ENCODE results near the gene SIGLEC6. TPM values are rescaled to one million over a fixed set of nuclear protein-coding genes. Genes with fewer than 3 reads are reported as not detected.

The SIGLEC6 gene
- total RNA-seq, 1 experiment from 2014 or later, result 0.31 TPM

- DNase-seq, result no peak
- no peaks in the 10 kb centered on the region for H3K36me3 Mint-ChIP-seq (ENCODE audit: insufficient read depth in 1 of 3, low read depth in 3 of 3)
- H3K9me3 Mint-ChIP-seq, result peaks cover 0 to 84% of the 10 kb centered on the region in 2 experiments; a peak in 2 of 5 replicates
Observed at GRCh38 chr19:51467864-51468544, 63.5 kb downstream of the SIGLEC6 start.

More at GRCh38 chr19:51467864-51468544, 63.5 kb downstream of the SIGLEC6 start:
- no peak overlapping the region for H2BK5ac ChIP-seq (ENCODE audit: insufficient read length, low read length)
- H3K27ac Mint-ChIP-seq, result no peak overlapping the region; a peak in 1 of 7 replicates
- H3K23me2 ChIP-seq (ENCODE audit: insufficient read length, low read depth, low read length, poor library complexity, severe bottlenecking), result no peaks in the 10 kb centered on the region
- no peak overlapping the region for H3K23ac ChIP-seq (ENCODE audit: insufficient read length, low read depth, low read length)
- no peak overlapping the region for H3K56ac ChIP-seq (ENCODE audit: insufficient read length, low read depth, low read length)
- no peaks in the 10 kb centered on the region for H3K9me3 ChIP-seq (ENCODE audit: control insufficient read depth, low read depth, low read length)
- H3K4me1 Mint-ChIP-seq, result peaks cover 0 to 3% of the 10 kb centered on the region in 2 experiments; a peak in 1 of 4 replicates
- H3K9ac ChIP-seq (ENCODE audit: extremely low read depth, insufficient read length, low read length), result no peak overlapping the region
- H3K14ac ChIP-seq (ENCODE audit: insufficient read depth, low read length), result no peak overlapping the region
- H3K27ac ChIP-seq (ENCODE audit: insufficient read length, low read depth, low read length), result no peak overlapping the region
- H3K4me2 ChIP-seq (ENCODE audit: insufficient read depth, insufficient read length, low read length), result no peak overlapping the region
- H3K79me2 ChIP-seq (ENCODE audit: insufficient read depth, low read length), result no peaks in the 10 kb centered on the region
- peaks cover 64% of the 10 kb centered on the region for H3K27me3 Mint-ChIP-seq (ENCODE audit: low read depth)
- H3K4me3 Mint-ChIP-seq, result no peak overlapping the region
- H3K4me1 ChIP-seq (ENCODE audit: insufficient read depth, low read length), result no peaks in the 10 kb centered on the region
- H3K27me3 ChIP-seq (ENCODE audit: insufficient read depth, low read length), result no peaks in the 10 kb centered on the region
- H2AK5ac ChIP-seq (ENCODE audit: insufficient read length, low read length), result no peak overlapping the region
- no peak overlapping the region for H3K4ac ChIP-seq (ENCODE audit: low read depth, low read length)
- no peak overlapping the region for H2AFZ ChIP-seq (ENCODE audit: low read length)
- no peaks in the 10 kb centered on the region for H4K20me1 ChIP-seq (ENCODE audit: control insufficient read depth, insufficient read depth, insufficient read length)
- no peak for TF ChIP-seq CTCF (conservative IDR thresholded peaks at IDR 0.05)
- no peak overlapping the region for H2BK120ac ChIP-seq (ENCODE audit: low read depth, low read length, poor library complexity, severe bottlenecking)
- no peak overlapping the region for H2BK12ac ChIP-seq (ENCODE audit: insufficient read length, low read depth, low read length)
- no peak overlapping the region for H4K5ac ChIP-seq (ENCODE audit: insufficient read length, low read depth, low read length)
- no CpG with 5 or more reads among the region's 4 CpGs for WGBS (ENCODE audit: extremely low coverage, insufficient read length, low lambda C conversion rate)
- no peak overlapping the region for H4K91ac ChIP-seq (ENCODE audit: insufficient read length, low read depth, low read length)
- H3K79me1 ChIP-seq (ENCODE audit: insufficient read depth, low read depth, low read length, poor library complexity, severe bottlenecking), result no peaks in the 10 kb centered on the region
- H4K8ac ChIP-seq (replicated peaks; ENCODE audit: insufficient read length, low read depth, low read length), result no peak overlapping the region
- H2BK20ac ChIP-seq (ENCODE audit: low read depth, low read length, poor library complexity, severe bottlenecking), result no peak overlapping the region
- no peak overlapping the region for H3T11ph ChIP-seq (ENCODE audit: low read length)
- H2BK15ac ChIP-seq (ENCODE audit: low read depth, low read length), result no peak overlapping the region
- H3K18ac ChIP-seq (ENCODE audit: insufficient read length, low read depth, low read length), result no peak overlapping the region

Other genes with a start within 250 kb of the SIGLEC6 start
- 41.4 and 42.3 TPM in 2 replicates for gene IGLON5, start 220.0 kb downstream of the SIGLEC6 start, total RNA-seq (2021)
- 5.3 and 5.6 TPM in 2 replicates for gene VSIG10L, start 189.5 kb downstream of the SIGLEC6 start, total RNA-seq (2021)
- 44.8 and 49.4 TPM in 2 replicates for gene ETFB, start 165.3 kb downstream of the SIGLEC6 start, total RNA-seq (2021)
- 1.7 TPM in 1 of 2 replicates, not detected in the other for gene CLDND2, start 162.7 kb downstream of the SIGLEC6 start, total RNA-seq (2021)
- gene NKG7, start 159.0 kb downstream of the SIGLEC6 start, total RNA-seq (2021), result not detected in 2 replicates
- gene LIM2, start 143.7 kb downstream of the SIGLEC6 start, total RNA-seq (2021), result not detected in 2 replicates
- 4.1 and 4.8 TPM in 2 replicates for gene C19orf84, start 141.1 kb downstream of the SIGLEC6 start, total RNA-seq (2021)
- gene SIGLEC10, start 114.0 kb downstream of the SIGLEC6 start, total RNA-seq (2021), result not detected in 2 replicates
- not detected in 2 replicates for gene SIGLEC8, start 73.2 kb downstream of the SIGLEC6 start, total RNA-seq (2021)
- not detected in 2 replicates for gene CEACAM18, start 53.1 kb downstream of the SIGLEC6 start, total RNA-seq (2021)
- not detected in 2 replicates for gene SIGLEC12, start 29.9 kb downstream of the SIGLEC6 start, total RNA-seq (2021)
- gene ZNF175, start 39.6 kb upstream of the SIGLEC6 start, total RNA-seq (2021), result 9.7 and 10.7 TPM in 2 replicates
- gene SIGLEC5, start 98.7 kb upstream of the SIGLEC6 start, total RNA-seq (2021), result not detected in 2 replicates
- gene SIGLEC14, start 115.2 kb upstream of the SIGLEC6 start, total RNA-seq (2021), result not detected in 2 replicates
- gene SPACA6, start 161.7 kb upstream of the SIGLEC6 start, total RNA-seq (2021), result 16.0 and 18.9 TPM in 2 replicates
- gene HAS1, start 192.3 kb upstream of the SIGLEC6 start, total RNA-seq (2021), result 0.53 and 0.70 TPM in 2 replicates
- gene FPR1, start 220.2 kb upstream of the SIGLEC6 start, total RNA-seq (2021), result not detected in 2 replicates
- gene FPR2, start 229.5 kb upstream of the SIGLEC6 start, total RNA-seq (2021), result not detected in 2 replicates

Measured in H9 (cell line).